ENCODE measurements around the gene IPO4.

IPO4 gene

GRCh38 chr14:24139272-24139934 lies 49.2 kb downstream of the IPO4 start:
- H3K27ac ChIP-seq: peak overlapping the region in 5 of 21 experiments; percentile 13 to 95 (median 55)
- no peak overlapping the region for H3K4me3 ChIP-seq

- H3K27ac ChIP-seq: peak overlapping the region in 5 of 21 experiments; percentile 7 to 28 (median 9)
- no peak overlapping the region for H3K4me3 ChIP-seq
Measured at GRCh38 chr14:24138396-24139271, 50.0 kb downstream of the IPO4 start.

- Histone ChIP-seq H3K27ac (peak overlapping the region in 9 of 21 experiments; percentile 89 to 100 (median 96)), H3K4me3 (no peak overlapping the region)
Measured at GRCh38 chr14:24137529-24138395, 50.9 kb downstream of the IPO4 start.

- peak overlapping the region; percentile 63 to 100 (median 96) for H3K4me3 ChIP-seq
- peak overlapping the region; percentile 89 to 100 (median 96) for H3K27ac ChIP-seq
Measured at GRCh38 chr14:24136684-24137528, 51.7 kb downstream of the IPO4 start.

GRCh38 chr14:24135834-24136683 lies 52.6 kb downstream of the IPO4 start, which contains the start of gene PSME1:
Gene PSME1 (plus strand): TSS chr14:24136194. CDS start chr14:24136263, 69 bp downstream.
- Histone ChIP-seq H3K27ac (peak within 1 kb of the TSS; percentile 89 to 100 (median 96)), H3K4me3 (peak within 1 kb of the TSS; percentile 63 to 100 (median 96))

- Histone ChIP-seq H3K4me3 (peak overlapping the region; percentile 63 to 100 (median 96)), H3K27ac (peak overlapping the region in 20 of 21 experiments; percentile 50 to 100 (median 96))
Measured at GRCh38 chr14:24135584-24135833, 53.1 kb downstream of the IPO4 start.

GRCh38 chr14:24133735-24134134 lies 54.9 kb downstream of the IPO4 start:
- no peak overlapping the region for H3K27ac ChIP-seq
- H3K4me3 ChIP-seq: no peak overlapping the region

- H3K4me3 ChIP-seq: no peak overlapping the region
- H3K27ac ChIP-seq: peak overlapping the region in 5 of 21 experiments; percentile 20 to 55 (median 37)
Measured at GRCh38 chr14:24132976-24133375, 55.6 kb downstream of the IPO4 start.

- peak overlapping the region in 12 of 21 experiments; percentile 18 to 74 (median 37) for H3K27ac ChIP-seq
Measured at GRCh38 chr14:24132061-24132685, 56.4 kb downstream of the IPO4 start.

GRCh38 chr14:24131549-24131966 lies 57.1 kb downstream of the IPO4 start:
- no peak overlapping the region for H3K4me3 ChIP-seq
- peak overlapping the region in 5 of 21 experiments; percentile 14 to 55 (median 37) for H3K27ac ChIP-seq

More at GRCh38 chr14:24132061-24132685, 56.4 kb downstream of the IPO4 start:
- H3K4me3 ChIP-seq: no peak overlapping the region

- Histone ChIP-seq H3K4me3 (no peak overlapping the region), H3K27ac (peak overlapping the region in 1 of 21 experiments; percentile 14)
Measured at GRCh38 chr14:24130717-24131548, 57.7 kb downstream of the IPO4 start.

GRCh38 chr14:24130380-24130716 lies 58.3 kb downstream of the IPO4 start, which contains the start of gene FITM1:
Gene FITM1 (plus strand): TSS chr14:24130659. CDS start chr14:24131564, 905 bp downstream.
- Histone ChIP-seq H3K27ac (peak within 1 kb of the TSS in 1 of 21 experiments; percentile 14), H3K4me3 (no peak within 1 kb of the TSS)

Measured in skin epidermis (tissue), 12 donors.